GM12878 (cell line): ENCODE measurements around the gene SMPD3. TPM values are rescaled to one million over a fixed set of nuclear protein-coding genes. Genes with fewer than 3 reads are reported as not detected.

ENCODE experiments used
- SMARCA5 ChIP-seq: fragments of 450-650 bp; IDR thresholded peaks from 2 replicates; pipeline ENCODE4 v1.6.1; 2017; ENCODE audit warnings: mild to moderate bottlenecking
- SREBF1 ChIP-seq: IDR thresholded peaks from 2 replicates; pipeline ENCODE4 v1.6.1; 2012; ENCODE audit warnings: mild to moderate bottlenecking, low read length
- TCF12 ChIP-seq: IDR thresholded peaks from 2 replicates; pipeline ENCODE4 v1.6.1; 2011; ENCODE audit warnings: low read depth, mild to moderate bottlenecking, low read length
- polyA plus RNA-seq, 11 experiments: library from polyadenylated mRNA; depleted of rRNA in 4 of 11; unstranded in 6 of 11; stranded (reverse) in 5 of 11; fragments of >200 nt; fragmentation: Nextera tagmentation in 4 of 11; fragmentation: Illumina TruSeq in 1 of 11; extraction: Ambion mirVana in 4 of 11; extraction: Trizol in 1 of 11; gene quantifications; 1 replicate in 1 of 11; 2 replicates in 10 of 11; pipeline versions ENCODE4 v1.2.1 to v1.2.3, GENCODE V29; 2011 to 2016; ENCODE audit warnings: inconsistent platforms in 2 of 11, missing spikeins in 2 of 11, low read depth in 1 of 11
- total RNA-seq, 4 experiments: library from RNA; depleted of rRNA in 3 of 4; stranded (reverse); fragments of >200 nt in 3 of 4; fragmentation: Illumina TruSeq in 1 of 4; extraction: Trizol in 1 of 4; gene quantifications; 2 replicates each; pipeline versions ENCODE4 v1.2.1 to v1.2.3, GENCODE V29; 2013 to 2021
- TF ChIP-seq, protein P1 (sequence below): fragments of 450-650 bp; IDR thresholded peaks from 2 replicates; pipeline ENCODE4 v1.6.1; 2018; ENCODE audit warnings: mild to moderate bottlenecking, low read depth, moderate library complexity; ENCODE audit not compliant: partially characterized antibody
- TF ChIP-seq, protein P2 (sequence below): fragments of 450-650 bp; formaldehyde crosslinking; IDR thresholded peaks from 2 replicates; pipeline ENCODE4 v1.5.0; 2022; ENCODE audit warnings: mild to moderate bottlenecking, missing genetic modification characterization

SMPD3 gene
- total and polyA plus RNA-seq, 10 of the 15 experiments (the other 5 are each of a cell fraction or from before 2014, with no cell fraction given) = 0.04 to 2.0 (median 1.2) TPM

DNA sequence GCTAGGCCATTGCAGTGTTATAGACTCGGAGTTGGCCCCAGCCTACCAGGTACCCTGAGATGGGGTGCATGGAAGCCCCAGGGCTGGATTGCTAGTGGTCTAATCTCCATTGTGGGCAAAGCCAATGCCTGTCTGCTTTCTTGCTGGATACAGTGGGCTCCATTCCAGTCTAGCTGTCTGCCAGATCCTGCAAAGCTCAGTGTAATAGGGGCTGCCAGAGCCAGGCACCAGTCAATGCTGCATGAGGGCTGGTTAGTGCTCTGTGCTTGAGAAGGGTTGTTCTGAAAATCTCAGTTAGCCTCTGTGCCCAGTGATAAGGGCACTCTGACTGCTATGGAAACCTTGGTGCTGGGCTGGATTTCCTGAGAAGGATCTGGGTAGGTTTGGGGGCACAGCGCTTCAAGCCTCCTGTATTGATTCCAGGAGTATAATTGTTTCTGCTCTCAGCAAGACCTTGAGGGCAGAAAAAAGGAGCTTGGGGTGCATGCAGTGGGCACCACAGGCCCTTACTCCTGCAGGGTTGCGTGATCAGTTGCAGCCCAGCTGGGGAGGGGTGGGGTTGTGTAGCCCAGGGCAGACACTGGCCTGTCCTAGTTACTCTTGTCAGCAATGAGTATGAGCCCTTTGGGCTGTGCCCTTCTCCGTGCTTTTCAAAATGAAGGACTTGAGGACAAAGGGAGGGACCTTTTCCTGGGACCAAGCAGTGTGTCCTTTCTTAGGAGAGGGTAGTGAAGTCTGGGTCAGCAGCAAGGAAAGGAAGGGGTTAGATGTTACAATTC, 19.0 kb downstream of the SMPD3 start (continued):
- TF ChIP-seq, protein P1, sequence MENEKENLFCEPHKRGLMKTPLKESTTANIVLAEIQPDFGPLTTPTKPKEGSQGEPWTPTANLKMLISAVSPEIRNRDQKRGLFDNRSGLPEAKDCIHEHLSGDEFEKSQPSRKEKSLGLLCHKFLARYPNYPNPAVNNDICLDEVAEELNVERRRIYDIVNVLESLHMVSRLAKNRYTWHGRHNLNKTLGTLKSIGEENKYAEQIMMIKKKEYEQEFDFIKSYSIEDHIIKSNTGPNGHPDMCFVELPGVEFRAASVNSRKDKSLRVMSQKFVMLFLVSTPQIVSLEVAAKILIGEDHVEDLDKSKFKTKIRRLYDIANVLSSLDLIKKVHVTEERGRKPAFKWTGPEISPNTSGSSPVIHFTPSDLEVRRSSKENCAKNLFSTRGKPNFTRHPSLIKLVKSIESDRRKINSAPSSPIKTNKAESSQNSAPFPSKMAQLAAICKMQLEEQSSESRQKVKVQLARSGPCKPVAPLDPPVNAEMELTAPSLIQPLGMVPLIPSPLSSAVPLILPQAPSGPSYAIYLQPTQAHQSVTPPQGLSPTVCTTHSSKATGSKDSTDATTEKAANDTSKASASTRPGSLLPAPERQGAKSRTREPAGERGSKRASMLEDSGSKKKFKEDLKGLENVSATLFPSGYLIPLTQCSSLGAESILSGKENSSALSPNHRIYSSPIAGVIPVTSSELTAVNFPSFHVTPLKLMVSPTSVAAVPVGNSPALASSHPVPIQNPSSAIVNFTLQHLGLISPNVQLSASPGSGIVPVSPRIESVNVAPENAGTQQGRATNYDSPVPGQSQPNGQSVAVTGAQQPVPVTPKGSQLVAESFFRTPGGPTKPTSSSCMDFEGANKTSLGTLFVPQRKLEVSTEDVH = no peak
- no peak for TF ChIP-seq TCF12
- TF ChIP-seq SREBF1 = no peak
- TF ChIP-seq, protein P2, sequence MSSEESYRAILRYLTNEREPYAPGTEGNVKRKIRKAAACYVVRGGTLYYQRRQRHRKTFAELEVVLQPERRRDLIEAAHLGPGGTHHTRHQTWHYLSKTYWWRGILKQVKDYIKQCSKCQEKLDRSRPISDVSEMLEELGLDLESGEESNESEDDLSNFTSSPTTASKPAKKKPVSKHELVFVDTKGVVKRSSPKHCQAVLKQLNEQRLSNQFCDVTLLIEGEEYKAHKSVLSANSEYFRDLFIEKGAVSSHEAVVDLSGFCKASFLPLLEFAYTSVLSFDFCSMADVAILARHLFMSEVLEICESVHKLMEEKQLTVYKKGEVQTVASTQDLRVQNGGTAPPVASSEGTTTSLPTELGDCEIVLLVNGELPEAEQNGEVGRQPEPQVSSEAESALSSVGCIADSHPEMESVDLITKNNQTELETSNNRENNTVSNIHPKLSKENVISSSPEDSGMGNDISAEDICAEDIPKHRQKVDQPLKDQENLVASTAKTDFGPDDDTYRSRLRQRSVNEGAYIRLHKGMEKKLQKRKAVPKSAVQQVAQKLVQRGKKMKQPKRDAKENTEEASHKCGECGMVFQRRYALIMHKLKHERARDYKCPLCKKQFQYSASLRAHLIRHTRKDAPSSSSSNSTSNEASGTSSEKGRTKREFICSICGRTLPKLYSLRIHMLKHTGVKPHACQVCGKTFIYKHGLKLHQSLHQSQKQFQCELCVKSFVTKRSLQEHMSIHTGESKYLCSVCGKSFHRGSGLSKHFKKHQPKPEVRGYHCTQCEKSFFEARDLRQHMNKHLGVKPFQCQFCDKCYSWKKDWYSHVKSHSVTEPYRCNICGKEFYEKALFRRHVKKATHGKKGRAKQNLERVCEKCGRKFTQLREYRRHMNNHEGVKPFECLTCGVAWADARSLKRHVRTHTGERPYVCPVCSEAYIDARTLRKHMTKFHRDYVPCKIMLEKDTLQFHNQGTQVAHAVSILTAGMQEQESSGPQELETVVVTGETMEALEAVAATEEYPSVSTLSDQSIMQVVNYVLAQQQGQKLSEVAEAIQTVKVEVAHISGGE = no peak
- TF ChIP-seq SMARCA5 = no peak
